ENCODE data around the gene CMTM4. TPM values are rescaled to one million over a fixed set of nuclear protein-coding genes. Genes with fewer than 3 reads are reported as not detected.

The CMTM4 gene
- total RNA-seq, 1 experiment from 2014 or later = 77.8 TPM

DNA sequence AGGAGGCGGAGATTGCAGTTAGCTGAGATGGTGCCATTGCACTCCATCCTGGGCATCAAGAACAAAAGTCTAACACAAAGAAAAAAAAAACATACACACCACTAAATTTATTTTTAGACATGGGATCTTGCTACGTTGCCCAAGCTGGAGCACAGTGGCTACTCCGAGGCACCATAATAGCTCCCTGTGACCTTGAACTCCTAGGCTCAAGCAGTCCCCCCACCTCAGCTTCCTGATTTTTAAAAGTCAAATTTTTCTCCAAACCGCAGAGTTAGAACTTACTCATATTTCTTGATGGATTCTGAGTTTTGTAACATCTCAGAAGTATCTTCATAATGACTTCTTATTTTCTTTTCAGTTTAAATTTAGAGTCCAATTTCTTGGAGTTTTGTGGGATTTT is 3.4 kb downstream of the CMTM4 start (continued):
- TF ChIP-seq, protein P1, sequence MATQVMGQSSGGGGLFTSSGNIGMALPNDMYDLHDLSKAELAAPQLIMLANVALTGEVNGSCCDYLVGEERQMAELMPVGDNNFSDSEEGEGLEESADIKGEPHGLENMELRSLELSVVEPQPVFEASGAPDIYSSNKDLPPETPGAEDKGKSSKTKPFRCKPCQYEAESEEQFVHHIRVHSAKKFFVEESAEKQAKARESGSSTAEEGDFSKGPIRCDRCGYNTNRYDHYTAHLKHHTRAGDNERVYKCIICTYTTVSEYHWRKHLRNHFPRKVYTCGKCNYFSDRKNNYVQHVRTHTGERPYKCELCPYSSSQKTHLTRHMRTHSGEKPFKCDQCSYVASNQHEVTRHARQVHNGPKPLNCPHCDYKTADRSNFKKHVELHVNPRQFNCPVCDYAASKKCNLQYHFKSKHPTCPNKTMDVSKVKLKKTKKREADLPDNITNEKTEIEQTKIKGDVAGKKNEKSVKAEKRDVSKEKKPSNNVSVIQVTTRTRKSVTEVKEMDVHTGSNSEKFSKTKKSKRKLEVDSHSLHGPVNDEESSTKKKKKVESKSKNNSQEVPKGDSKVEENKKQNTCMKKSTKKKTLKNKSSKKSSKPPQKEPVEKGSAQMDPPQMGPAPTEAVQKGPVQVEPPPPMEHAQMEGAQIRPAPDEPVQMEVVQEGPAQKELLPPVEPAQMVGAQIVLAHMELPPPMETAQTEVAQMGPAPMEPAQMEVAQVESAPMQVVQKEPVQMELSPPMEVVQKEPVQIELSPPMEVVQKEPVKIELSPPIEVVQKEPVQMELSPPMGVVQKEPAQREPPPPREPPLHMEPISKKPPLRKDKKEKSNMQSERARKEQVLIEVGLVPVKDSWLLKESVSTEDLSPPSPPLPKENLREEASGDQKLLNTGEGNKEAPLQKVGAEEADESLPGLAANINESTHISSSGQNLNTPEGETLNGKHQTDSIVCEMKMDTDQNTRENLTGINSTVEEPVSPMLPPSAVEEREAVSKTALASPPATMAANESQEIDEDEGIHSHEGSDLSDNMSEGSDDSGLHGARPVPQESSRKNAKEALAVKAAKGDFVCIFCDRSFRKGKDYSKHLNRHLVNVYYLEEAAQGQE (IDR thresholded peaks at IDR 0.05; ENCODE audit: low read depth) = no peak
- TF ChIP-seq YY1 (IDR thresholded peaks at IDR 0.05; ENCODE audit: extremely low read depth, insufficient replicate concordance, low read depth, low read length) (no peak), EGR1 (IDR thresholded peaks at IDR 0.05; ENCODE audit: low read depth) (no peak), SIN3A (IDR thresholded peaks at IDR 0.05; ENCODE audit: low read depth) (no peak), SP1 (IDR thresholded peaks at IDR 0.05; ENCODE audit: low read depth) (no peak), SRF (IDR thresholded peaks at IDR 0.05; ENCODE audit: low read depth) (no peak), ZNF274 (IDR thresholded peaks at IDR 0.05; ENCODE audit: low read depth, low read length) (no peak)
- TF ChIP-seq, protein P2, sequence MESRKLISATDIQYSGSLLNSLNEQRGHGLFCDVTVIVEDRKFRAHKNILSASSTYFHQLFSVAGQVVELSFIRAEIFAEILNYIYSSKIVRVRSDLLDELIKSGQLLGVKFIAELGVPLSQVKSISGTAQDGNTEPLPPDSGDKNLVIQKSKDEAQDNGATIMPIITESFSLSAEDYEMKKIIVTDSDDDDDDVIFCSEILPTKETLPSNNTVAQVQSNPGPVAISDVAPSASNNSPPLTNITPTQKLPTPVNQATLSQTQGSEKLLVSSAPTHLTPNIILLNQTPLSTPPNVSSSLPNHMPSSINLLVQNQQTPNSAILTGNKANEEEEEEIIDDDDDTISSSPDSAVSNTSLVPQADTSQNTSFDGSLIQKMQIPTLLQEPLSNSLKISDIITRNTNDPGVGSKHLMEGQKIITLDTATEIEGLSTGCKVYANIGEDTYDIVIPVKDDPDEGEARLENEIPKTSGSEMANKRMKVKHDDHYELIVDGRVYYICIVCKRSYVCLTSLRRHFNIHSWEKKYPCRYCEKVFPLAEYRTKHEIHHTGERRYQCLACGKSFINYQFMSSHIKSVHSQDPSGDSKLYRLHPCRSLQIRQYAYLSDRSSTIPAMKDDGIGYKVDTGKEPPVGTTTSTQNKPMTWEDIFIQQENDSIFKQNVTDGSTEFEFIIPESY (IDR thresholded peaks at IDR 0.05; ENCODE audit: extremely low read depth, insufficient replicate concordance, low read length) = no peak
- TF ChIP-seq, protein P3, sequence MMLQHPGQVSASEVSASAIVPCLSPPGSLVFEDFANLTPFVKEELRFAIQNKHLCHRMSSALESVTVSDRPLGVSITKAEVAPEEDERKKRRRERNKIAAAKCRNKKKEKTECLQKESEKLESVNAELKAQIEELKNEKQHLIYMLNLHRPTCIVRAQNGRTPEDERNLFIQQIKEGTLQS (IDR thresholded peaks at IDR 0.05) = no peak

Measured in HCT116 (cell line).